Measurements from ENCODE around the gene KCND2.

- no peak for TF ChIP-seq ZNF274 (IDR thresholded peaks at IDR 0.05; ENCODE audit: low read depth, low read length)
- no peak for TF ChIP-seq YY1 (IDR thresholded peaks at IDR 0.05; ENCODE audit: insufficient read depth, insufficient read length)
- TF ChIP-seq SUZ12 (IDR thresholded peaks at IDR 0.05; ENCODE audit: extremely low read depth, insufficient read depth, insufficient read length): no peak
Observed at GRCh38 chr7:120519224-120519623, 246.2 kb downstream of the KCND2 start.

Measured in NT2/D1 (cell line).